Medulla oblongata (tissue), 1 donor: Measurements from ENCODE around the gene ATOH8.

Source experiments
- DNase-seq: peaks from one replicate; pipeline ENCODE4 v3.0.0-alpha.2; 2015; ENCODE audit errors: extremely low spot score

ATOH8 gene

GRCh38 chr2:85786444-85786843 is 32.7 kb downstream of the ATOH8 start:
- no peak for DNase-seq

GRCh38 chr2:85786865-85787264 is 33.1 kb downstream of the ATOH8 start:
- DNase-seq: no peak

GRCh38 chr2:85787282-85787980 is 33.6 kb downstream of the ATOH8 start:
- DNase-seq: no peak

GRCh38 chr2:85787981-85788340 is 34.2 kb downstream of the ATOH8 start:
- DNase-seq: no peak

GRCh38 chr2:85788603-85789002 is 34.8 kb downstream of the ATOH8 start:
- DNase-seq: no peak

GRCh38 chr2:85789271-85789670 is 35.5 kb downstream of the ATOH8 start:
- DNase-seq: no peak

- DNase-seq: no peak
Measured at GRCh38 chr2:85790032-85790431, 36.2 kb downstream of the ATOH8 start.

- DNase-seq: no peak
Measured at GRCh38 chr2:85790499-85791188, 36.9 kb downstream of the ATOH8 start.

GRCh38 chr2:85791704-85792565 is 38.1 kb downstream of the ATOH8 start:
- DNase-seq: no peak

GRCh38 chr2:85792783-85793441 is 39.1 kb downstream of the ATOH8 start:
- DNase-seq: no peak

GRCh38 chr2:85793584-85793983 is 39.8 kb downstream of the ATOH8 start:
- DNase-seq: no peak

- peak; percentile 69 for DNase-seq
Measured at GRCh38 chr2:85794038-85794441, 40.2 kb downstream of the ATOH8 start.

- peak; percentile 54 for DNase-seq
Measured at GRCh38 chr2:85794491-85795121, 40.8 kb downstream of the ATOH8 start.

GRCh38 chr2:85795331-85796045 is 41.7 kb downstream of the ATOH8 start:
- DNase-seq: no peak

- DNase-seq: peak; percentile 35
Measured at GRCh38 chr2:85796046-85796340, 42.2 kb downstream of the ATOH8 start.

GRCh38 chr2:85796341-85797262 is 42.8 kb downstream of the ATOH8 start:
- peak; percentile 82 for DNase-seq

GRCh38 chr2:85797263-85797660 is 43.5 kb downstream of the ATOH8 start:
- no peak for DNase-seq

- peak; percentile 81 for DNase-seq
Measured at GRCh38 chr2:85797921-85798320, 44.1 kb downstream of the ATOH8 start.

GRCh38 chr2:85799215-85799956 is 45.6 kb downstream of the ATOH8 start:
- DNase-seq: no peak
